Natural killer cell (primary cell): ENCODE measurements around the gene NCAM1. TPM values are rescaled to one million over a fixed set of nuclear protein-coding genes. Genes with fewer than 3 reads are reported as not detected.
A peak's percentile ranks its signal among the peaks of the same experiment; 100 is the strongest.

ENCODE experiments used
- ATAC-seq, 3 donors: fragments of 150-1000 bp in 2 of 3; fragments of 200-7000 bp in 1 of 3; cut with Tn5 transposase; 1 replicate in 1 of 3; 2 replicates in 2 of 3; pipeline ENCODE4 v1.10.0; 2021; ENCODE audit warnings: mild to moderate bottlenecking in 2 of 3, moderate library complexity in 2 of 3
- DNase-seq, 2 donors: peaks; one replicate each; pipeline versions ENCODE4 v3.0.0 to v3.0.0-alpha.2; 2013 to 2021; ENCODE audit warnings: mixed read lengths in 1 of 2
- H3K27ac ChIP-seq: one replicate; pipeline ENCODE4 v1.5.1; 2013; ENCODE audit warnings: mild to moderate bottlenecking, low read length
- H3K27me3 ChIP-seq: one replicate; pipeline ENCODE4 v1.6.1; 2013; ENCODE audit warnings: low read length; ENCODE audit not compliant: control insufficient read depth, insufficient read depth
- H3K36me3 ChIP-seq: one replicate; pipeline ENCODE4 v1.6.1; 2013; ENCODE audit warnings: low read length; ENCODE audit not compliant: control insufficient read depth, insufficient read depth
- H3K4me1 ChIP-seq: one replicate; pipeline ENCODE4 v1.6.1; 2013; ENCODE audit warnings: low read length; ENCODE audit not compliant: control insufficient read depth, insufficient read depth
- H3K4me3 ChIP-seq: one replicate; pipeline ENCODE4 v1.5.1; 2013; ENCODE audit warnings: low read length
- H3K9me3 ChIP-seq: one replicate; pipeline ENCODE4 v1.6.1; 2013; ENCODE audit warnings: low read length; ENCODE audit not compliant: control insufficient read depth, insufficient read depth
- H3K27ac Mint-ChIP-seq, 2 donors: one replicate each; pipeline ENCODE4 v1.8.0; 2022; ENCODE audit warnings: mild to moderate bottlenecking in 2 of 2, mixed read lengths in 2 of 2, moderate library complexity in 1 of 2
- H3K27me3 Mint-ChIP-seq, 2 donors: one replicate each; pipeline ENCODE4 v1.8.0; 2022; ENCODE audit warnings: low read depth in 2 of 2, mixed read lengths in 2 of 2
- H3K36me3 Mint-ChIP-seq: one replicate; pipeline ENCODE4 v1.8.0; 2022; ENCODE audit warnings: mixed read lengths
- H3K4me1 Mint-ChIP-seq, 2 donors: one replicate each; pipeline ENCODE4 v1.8.0; 2022; ENCODE audit warnings: mixed read lengths in 2 of 2
- H3K4me3 Mint-ChIP-seq: one replicate; pipeline ENCODE4 v1.8.0; 2022; ENCODE audit warnings: mild to moderate bottlenecking, moderate library complexity, mixed read lengths
- H3K9me3 Mint-ChIP-seq, 2 donors: one replicate each; pipeline ENCODE4 v1.8.0; 2022; ENCODE audit warnings: mixed read lengths in 2 of 2
- WGBS: methylation state at CpG from one replicate; pipeline ENCODE4 v1.1.7; 2013; ENCODE audit warnings: missing lambda C conversion rate; ENCODE audit not compliant: insufficient coverage; 5-methylcytosine and 5-hydroxymethylcytosine counted together
- intact Hi-C: fragments of 100-400 bp; cut with micrococcal nuclease; formaldehyde crosslinking; loops from one replicate; pipeline ENCODE4 v1.14.2; 2022
- total RNA-seq, 4 donors: library from RNA; stranded (reverse); fragments of 120-200 nt in 1 of 4; gene quantifications; one replicate each; pipeline versions ENCODE4 v1.2.3 to v1.2.4, GENCODE V29; 2013 to 2022
- TF ChIP-seq, protein P1 (sequence below): fragments of 200-600 bp; IDR thresholded peaks from one replicate; pipeline ENCODE4 v1.8.0; 2022; ENCODE audit warnings: antibody characterized with exemption

NCAM1 gene
- total RNA-seq, 3 donors from 2014 or later (not counting 1 experiment from before 2014, with no cell fraction given), result 129 to 208 (median 187) TPM

DNA sequence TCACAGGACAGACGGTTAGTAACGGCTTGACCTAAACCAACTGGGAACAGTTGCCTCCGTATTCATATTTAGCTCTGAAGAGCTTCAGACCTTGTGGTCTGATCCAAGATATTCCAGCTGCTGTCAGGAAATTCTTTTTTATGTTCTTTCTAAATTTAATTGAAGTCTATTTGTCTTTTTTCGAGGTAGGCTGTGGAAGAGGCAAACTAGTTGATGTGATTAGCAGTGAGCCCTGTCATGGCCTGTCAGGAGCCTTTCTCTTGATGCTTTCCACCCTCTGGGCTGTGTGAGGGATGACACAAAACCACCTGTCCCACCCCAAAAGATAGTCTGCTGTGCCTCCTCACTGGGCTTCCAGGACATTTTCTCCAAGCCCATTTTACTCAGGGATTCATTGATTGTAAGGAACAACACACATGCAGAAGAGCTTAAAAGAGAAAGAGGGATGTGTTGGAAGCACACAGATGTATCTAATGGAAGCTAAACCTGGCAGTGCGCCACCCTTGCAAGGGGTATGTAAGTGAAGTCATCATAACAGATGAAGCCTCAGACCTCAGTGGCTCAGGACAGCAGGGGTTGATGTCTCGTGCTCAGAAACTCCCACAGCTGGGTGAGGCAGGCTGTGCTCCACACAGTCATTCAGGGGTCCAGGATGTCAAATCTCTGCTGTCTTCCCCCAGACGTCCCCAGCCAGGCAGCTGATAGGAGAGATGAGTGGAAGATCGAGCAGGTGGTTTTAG, 170.0 kb downstream of the NCAM1 start:
- Mint-ChIP-seq H3K9me3 (no peaks in the 10 kb centered on the region), H3K36me3 (no peaks in the 10 kb centered on the region), H3K27ac (no peak overlapping the region), H3K4me1 (peaks cover 33 to 39% of the 10 kb centered on the region in 2 donors), H3K27me3 (no peaks in the 10 kb centered on the region), H3K4me3 (no peak overlapping the region)
- TF ChIP-seq, protein P1, sequence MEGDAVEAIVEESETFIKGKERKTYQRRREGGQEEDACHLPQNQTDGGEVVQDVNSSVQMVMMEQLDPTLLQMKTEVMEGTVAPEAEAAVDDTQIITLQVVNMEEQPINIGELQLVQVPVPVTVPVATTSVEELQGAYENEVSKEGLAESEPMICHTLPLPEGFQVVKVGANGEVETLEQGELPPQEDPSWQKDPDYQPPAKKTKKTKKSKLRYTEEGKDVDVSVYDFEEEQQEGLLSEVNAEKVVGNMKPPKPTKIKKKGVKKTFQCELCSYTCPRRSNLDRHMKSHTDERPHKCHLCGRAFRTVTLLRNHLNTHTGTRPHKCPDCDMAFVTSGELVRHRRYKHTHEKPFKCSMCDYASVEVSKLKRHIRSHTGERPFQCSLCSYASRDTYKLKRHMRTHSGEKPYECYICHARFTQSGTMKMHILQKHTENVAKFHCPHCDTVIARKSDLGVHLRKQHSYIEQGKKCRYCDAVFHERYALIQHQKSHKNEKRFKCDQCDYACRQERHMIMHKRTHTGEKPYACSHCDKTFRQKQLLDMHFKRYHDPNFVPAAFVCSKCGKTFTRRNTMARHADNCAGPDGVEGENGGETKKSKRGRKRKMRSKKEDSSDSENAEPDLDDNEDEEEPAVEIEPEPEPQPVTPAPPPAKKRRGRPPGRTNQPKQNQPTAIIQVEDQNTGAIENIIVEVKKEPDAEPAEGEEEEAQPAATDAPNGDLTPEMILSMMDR, result no peak
- WGBS, result 90% methylated on average over 8 of the region's 8 CpGs
- peaks cover 6% of the 10 kb centered on the region for H3K4me1 ChIP-seq
- no peak for DNase-seq
- intact Hi-C loops, result no loop called here
- no peak overlapping the region for H3K27ac ChIP-seq
- H3K4me3 ChIP-seq, result no peak overlapping the region
- ATAC-seq, result no peak
- H3K9me3 ChIP-seq, result no peaks in the 10 kb centered on the region
- H3K36me3 ChIP-seq, result no peaks in the 10 kb centered on the region
- H3K27me3 ChIP-seq, result no peaks in the 10 kb centered on the region

DNA sequence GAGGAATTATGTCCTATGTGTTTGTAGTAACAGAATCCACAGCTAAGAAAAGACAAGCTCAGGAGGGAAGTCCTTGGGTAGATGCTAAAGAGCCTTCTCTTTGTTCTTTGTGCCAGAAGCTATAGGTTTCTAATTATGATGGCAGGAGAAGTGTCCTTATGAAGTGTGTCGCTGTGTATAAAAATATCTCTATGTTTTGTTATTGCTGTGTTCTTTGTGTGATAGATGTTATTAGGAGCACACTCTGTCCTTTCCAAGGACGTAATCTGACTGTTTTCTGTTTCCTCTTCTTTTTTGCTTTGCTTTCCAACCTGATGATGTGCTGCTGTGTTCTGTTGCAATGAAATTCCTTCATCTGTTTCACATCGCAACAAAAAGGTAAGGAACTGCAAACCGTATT, 171.9 kb downstream of the NCAM1 start:
- H3K9me3 Mint-ChIP-seq, result no peaks in the 10 kb centered on the region
- H3K36me3 Mint-ChIP-seq, result no peaks in the 10 kb centered on the region
- no peaks in the 10 kb centered on the region for H3K27me3 Mint-ChIP-seq
- ATAC-seq (no peak), DNase-seq (no peak)
- no peaks in the 10 kb centered on the region for H3K9me3 ChIP-seq
- TF ChIP-seq, protein P1, result no peak
- no peak overlapping the region for H3K4me3 Mint-ChIP-seq
- peaks cover 6% of the 10 kb centered on the region for H3K4me1 ChIP-seq
- peaks cover 48 to 53% of the 10 kb centered on the region in 2 donors for H3K4me1 Mint-ChIP-seq
- no peaks in the 10 kb centered on the region for H3K36me3 ChIP-seq
- WGBS, result 80% methylated on average over 3 of the region's 4 CpGs
- no peak overlapping the region for H3K4me3 ChIP-seq
- H3K27ac ChIP-seq, result no peak overlapping the region
- peak overlapping the region; percentile 3 to 12 for H3K27ac Mint-ChIP-seq
- intact Hi-C loops, result no loop called here
- H3K27me3 ChIP-seq, result no peaks in the 10 kb centered on the region

DNA sequence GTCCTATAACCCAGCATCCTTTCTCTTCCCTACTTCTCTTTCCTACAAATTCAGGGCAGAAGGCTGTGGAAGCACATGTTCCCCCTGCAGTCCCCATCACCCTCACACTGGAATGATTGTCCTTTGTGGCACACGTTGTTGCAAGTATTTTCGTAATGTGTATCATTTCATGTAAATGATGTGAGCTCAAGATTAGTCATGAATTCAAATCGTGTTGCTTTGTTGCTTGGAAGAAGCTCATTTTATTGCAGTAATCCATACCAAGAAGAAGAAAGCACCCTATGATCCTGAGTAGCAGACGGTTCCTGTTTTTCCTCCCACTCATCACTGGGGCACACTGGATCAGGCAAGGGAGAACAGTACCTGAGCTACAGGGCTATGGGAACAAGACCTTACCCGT, 173.4 kb downstream of the NCAM1 start:
- H3K27me3 ChIP-seq, result no peaks in the 10 kb centered on the region
- no peak overlapping the region for H3K4me3 ChIP-seq
- ATAC-seq (no peak), DNase-seq (no peak)
- Mint-ChIP-seq H3K36me3 (no peaks in the 10 kb centered on the region), H3K27ac (peak overlapping the region in 1 of 2 donors; percentile 35), H3K4me3 (no peak overlapping the region), H3K9me3 (no peaks in the 10 kb centered on the region), H3K4me1 (peaks cover 50 to 55% of the 10 kb centered on the region in 2 donors), H3K27me3 (no peaks in the 10 kb centered on the region)
- intact Hi-C loops, result no loop called here
- no peaks in the 10 kb centered on the region for H3K36me3 ChIP-seq
- 90% methylated on average over 3 of the region's 5 CpGs for WGBS
- H3K4me1 ChIP-seq, result peaks cover 6% of the 10 kb centered on the region
- TF ChIP-seq, protein P1, result no peak
- H3K9me3 ChIP-seq, result no peaks in the 10 kb centered on the region
- no peak overlapping the region for H3K27ac ChIP-seq
